GM19023 (cell line): Measurements from ENCODE around the gene ROBO2.
"Not testable (repeated sequence)": the region's sequence is repeated elsewhere in the genome, so short reads cannot be mapped to it uniquely, and the experiment has no call there.

ENCODE experiments used
- ATAC-seq: cut with Tn5 transposase; IDR thresholded peaks from one replicate; pipeline ENCODE4 v1.9.1; 2021; ENCODE audit warnings: mild to moderate bottlenecking, moderate library complexity; ENCODE audit not compliant: unreplicated experiment

The ROBO2 gene

DNA sequence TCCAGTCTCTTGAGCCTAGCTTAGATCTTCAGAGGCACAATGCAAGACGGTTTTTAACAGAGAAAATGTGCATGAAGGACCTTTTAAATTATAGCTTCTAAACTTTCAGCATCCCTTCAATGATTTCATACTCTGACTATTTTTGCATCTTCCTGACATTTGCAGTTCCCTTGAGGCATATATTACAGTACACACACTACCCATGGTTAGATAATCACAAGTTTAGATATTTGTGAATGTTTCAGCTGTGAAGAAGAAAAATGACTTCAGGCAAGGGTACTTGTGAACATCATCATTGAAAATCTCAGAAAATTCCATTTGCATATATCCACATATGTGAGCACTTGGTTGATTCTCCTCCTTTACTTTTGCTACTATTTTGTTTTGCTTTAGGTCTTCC, 341.5 kb downstream of the ROBO2 start:
- ATAC-seq = no peak

GRCh38 chr3:77392181-77392580, 352.3 kb downstream of the ROBO2 start:
- no peak for ATAC-seq

GRCh38 chr3:77394046-77394445, 354.1 kb downstream of the ROBO2 start:
- ATAC-seq = no peak

- ATAC-seq = no peak
Measured at GRCh38 chr3:77404871-77405270, 365.0 kb downstream of the ROBO2 start.

- no peak for ATAC-seq
Measured at GRCh38 chr3:77407441-77407840, 367.5 kb downstream of the ROBO2 start.

- not testable (repeated sequence) for ATAC-seq
Measured at GRCh38 chr3:77410334-77410733, 370.4 kb downstream of the ROBO2 start.

DNA sequence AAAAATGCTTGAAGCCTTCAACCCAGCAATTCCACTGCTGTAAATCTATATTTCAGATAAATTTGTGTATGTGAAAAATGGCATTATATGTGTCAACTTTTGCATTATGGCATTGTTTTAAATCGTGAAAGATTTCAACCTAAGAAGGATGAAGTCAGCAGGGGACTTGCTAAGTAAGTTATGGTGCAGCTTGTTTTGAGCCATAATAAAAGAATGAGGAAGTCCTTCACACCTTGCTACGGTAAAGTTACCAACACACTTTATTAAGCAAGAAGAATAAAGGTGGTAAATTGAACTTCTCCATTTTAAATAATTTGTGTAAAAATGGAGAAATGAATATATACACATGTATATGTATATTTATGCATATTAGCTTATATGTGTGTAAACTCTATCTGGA, 371.4 kb downstream of the ROBO2 start:
- ATAC-seq = no peak

GRCh38 chr3:77412021-77412438, 372.1 kb downstream of the ROBO2 start:
- no peak for ATAC-seq

DNA sequence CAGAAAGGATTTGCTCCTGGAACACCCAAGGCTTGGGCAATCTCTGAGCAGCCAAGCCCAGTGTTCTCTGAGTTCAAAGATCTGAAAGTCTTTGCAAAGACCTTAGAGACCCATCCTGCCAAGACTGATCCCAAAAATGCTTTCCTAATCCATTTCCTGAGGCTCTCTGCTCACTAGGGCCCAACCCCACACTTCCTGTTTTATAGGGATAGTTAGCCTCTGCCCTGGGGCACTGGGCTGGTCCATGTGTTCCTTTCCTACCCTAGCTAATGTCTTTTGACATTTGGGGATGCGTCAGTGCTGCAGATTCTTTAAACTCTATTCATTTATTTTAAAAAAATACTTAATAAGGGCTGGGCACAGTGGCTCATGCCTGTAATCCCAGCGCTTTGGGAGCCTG, 372.7 kb downstream of the ROBO2 start:
- ATAC-seq = no peak

DNA sequence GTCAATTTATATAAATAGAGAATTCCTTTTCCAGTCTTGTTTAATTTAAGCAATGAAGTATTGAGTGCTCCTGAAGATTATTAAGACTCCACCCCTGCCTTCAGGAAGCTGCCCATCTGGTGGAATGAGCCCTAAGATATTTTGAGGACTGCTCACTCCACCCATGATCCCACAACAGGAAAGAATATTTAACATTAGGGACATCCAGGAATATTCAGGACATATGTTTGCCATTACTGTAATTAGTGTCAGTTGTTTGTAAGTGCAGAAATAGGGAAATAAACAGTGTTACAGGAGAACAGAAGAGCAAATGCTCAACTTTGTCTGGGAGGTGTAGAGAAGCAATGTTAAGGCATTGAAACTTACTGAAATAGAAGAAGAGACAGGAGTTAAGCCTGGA, 375.0 kb downstream of the ROBO2 start:
- no peak for ATAC-seq

- no peak for ATAC-seq
Measured at GRCh38 chr3:77420336-77420735, 380.4 kb downstream of the ROBO2 start.

GRCh38 chr3:77421916-77422315, 382.0 kb downstream of the ROBO2 start:
- ATAC-seq = no peak

DNA sequence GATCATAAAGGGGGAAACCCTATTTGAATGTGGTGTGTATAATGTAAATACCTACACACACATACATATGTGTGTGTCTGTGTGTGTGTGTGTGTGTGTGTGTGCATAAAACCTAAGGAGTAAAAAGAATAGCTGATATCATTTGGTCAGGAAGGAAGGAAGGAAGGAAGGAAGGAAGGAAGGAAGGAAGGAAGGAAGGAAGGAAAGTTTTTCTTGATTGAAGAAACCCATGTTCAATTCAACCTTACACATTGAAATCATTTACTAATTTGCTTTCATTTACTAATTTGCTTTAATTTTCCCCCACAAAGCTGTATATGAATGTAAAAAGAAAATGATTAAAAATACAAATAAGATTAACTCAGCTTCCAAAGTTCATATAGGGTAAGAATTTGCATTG, 386.6 kb downstream of the ROBO2 start:
- no peak for ATAC-seq

DNA sequence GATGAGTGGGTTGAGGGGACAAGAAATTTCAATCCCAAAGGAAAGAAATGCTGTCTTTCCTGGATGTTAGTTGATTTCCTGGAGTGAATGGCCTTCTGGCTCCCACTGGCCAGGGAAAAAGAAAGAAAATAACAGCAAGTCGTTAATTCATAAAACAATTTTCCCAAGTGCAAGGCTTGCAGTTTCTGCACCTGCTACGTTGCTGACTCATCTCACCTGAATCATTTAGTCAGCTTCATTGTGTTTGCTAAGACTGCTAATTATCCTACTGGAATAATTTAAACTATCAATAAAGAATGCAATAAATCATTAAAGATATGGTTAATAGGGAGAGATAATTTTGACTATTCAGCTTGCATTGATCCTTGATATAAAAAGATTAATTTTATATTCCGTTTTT, 387.6 kb downstream of the ROBO2 start:
- no peak for ATAC-seq

DNA sequence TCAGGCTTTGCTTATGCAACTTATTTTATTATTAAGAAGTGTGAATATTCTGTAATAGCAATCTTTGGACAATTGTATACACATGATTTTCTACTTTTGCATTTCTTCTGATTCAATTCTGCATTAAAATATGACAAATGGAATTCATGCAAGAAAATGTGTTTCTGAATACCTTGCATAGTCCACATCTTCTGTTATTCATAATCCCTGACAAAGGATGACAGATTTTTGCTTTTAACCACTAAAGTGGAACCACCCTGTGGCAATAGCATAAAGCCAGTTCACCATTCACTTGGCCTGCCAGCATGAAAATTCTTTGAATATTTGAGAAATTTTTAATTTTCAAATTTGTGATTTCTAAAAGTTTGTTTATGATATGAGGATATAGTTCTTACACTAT, 397.0 kb downstream of the ROBO2 start:
- ATAC-seq = no peak

- ATAC-seq = no peak
Measured at GRCh38 chr3:77446084-77446483, 406.2 kb downstream of the ROBO2 start.

GRCh38 chr3:77446761-77447160, 406.9 kb downstream of the ROBO2 start:
- no peak for ATAC-seq

DNA sequence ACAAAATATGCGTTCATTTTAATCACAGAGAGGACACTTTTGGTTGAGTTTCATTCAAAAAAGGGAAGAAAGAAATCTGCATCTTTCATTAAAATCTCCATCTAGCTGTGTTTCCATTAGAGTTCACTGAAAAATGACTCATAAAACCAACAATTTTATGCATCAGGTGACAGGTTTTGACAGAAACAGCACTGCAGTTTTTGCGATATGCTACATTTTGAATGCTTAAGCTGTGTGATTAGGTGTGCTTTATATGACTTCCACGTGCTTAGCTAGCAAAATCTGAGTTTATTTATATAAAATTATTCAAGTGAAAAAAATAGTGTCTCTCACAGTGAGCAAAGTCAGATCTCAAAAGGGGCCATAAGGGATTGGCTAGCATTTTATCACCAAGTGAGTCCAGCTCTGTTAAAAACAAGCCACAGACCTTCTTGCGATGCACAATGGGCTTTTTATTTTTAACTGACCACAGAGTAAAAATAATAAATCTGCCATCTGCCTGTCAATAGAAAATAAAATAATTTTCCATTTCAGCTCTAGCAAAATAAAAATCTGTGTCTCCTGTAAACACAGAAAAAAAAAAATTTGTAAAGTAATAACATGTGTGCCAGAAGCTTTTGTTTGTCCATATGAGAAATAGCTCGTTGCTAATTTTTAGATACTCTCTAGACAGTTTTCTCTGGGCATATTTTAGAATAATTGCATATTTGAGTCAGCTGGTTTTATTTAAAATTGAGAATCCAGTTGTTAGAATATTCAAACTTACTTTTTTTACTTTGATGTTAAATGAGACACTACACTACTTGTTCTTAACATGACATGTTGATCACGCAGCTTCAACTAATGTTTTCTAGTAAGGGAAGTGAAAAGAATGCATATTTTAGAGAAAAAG, 409.8 kb downstream of the ROBO2 start:
- no peak for ATAC-seq

DNA sequence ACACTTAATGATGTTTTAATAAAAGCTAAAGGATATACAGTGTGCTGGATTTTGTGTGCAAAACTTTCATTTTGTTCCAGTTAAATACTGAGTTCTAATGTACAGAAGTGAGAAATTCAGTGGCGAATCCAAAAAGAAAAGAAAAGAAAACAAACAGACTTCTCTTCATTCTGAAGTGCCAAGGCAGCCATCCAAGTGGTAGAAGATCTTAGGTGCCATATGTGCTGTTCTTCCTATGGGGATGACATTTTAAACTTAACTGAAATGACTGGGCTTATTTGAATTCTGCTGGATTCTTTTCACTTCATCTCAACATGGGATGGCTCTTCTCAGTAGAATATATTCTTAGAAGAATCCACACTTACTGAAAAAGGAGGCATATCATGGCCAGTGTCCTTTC, 416.5 kb downstream of the ROBO2 start:
- ATAC-seq = no peak

GRCh38 chr3:77456906-77457305, 417.0 kb downstream of the ROBO2 start:
- no peak for ATAC-seq

DNA sequence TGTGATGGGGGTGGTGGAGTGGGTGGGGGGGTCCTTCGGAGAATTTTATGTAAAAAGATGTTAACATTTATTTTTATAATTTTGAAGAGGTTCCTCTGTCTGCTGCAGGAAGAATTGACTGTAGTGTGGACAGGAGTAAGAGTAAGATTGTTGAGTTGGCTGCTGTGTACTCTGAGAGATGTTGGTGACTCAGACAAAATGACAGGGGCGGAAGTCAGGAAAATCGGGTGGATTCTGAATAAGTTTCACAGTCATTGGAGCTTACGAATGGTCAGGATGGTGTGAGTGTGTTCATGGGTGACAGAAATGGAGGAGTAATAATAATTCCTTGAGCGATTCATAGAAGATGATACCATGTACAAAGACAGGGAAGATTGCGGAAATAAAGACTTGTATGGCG, 420.0 kb downstream of the ROBO2 start:
- no peak for ATAC-seq

GRCh38 chr3:77460326-77460725, 420.4 kb downstream of the ROBO2 start:
- ATAC-seq = no peak

DNA sequence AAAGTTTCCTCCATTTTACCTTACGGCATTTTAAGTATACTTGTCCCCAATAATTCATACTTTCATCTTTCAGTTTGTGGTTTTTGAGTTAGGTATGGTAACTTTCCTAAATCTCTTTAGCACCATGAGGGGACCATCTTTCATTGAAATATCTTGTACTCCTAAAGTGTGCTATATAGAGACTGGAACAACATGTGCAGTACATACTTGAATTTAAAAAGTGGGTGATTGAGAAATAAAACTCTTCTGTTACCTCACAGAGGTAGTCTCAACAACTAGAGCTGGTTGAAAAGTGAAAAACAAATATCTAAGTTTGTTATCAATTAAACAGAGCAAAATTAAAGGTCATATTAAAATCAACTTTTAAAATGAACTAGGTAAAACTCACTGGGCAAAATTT, 423.1 kb downstream of the ROBO2 start:
- no peak for ATAC-seq
